Measurements from ENCODE around the gene GADD45G. TPM values are rescaled to one million over a fixed set of nuclear protein-coding genes. Genes with fewer than 3 reads are reported as not detected.

The GADD45G gene
- total RNA-seq, 2 donors from 2014 or later, result 8.1 to 10.8 TPM

GRCh38 chr9:89598363-89598713 lies 6.5 kb upstream of the GADD45G start:
- H3K4me1 ChIP-seq, result no peaks in the 10 kb centered on the region
- TF ChIP-seq CTCF (IDR thresholded peaks at IDR 0.05), result no peak
- no peak overlapping the region for H3K9ac ChIP-seq (ENCODE audit: low read depth in 2 of 2, low read length in 2 of 2)
- no peaks in the 10 kb centered on the region for H3K36me3 ChIP-seq
- no peaks in the 10 kb centered on the region for H3K27me3 ChIP-seq
- H3K4me3 ChIP-seq, result no peak overlapping the region
- intact Hi-C loops (cut with DNase I), result loop anchor here (2.0 to 10.0 kb wide), 2 partner anchors 504 to 1276 kb away; no protein-coding TSS in a partner anchor
- DNase-seq, result no peak
- no peak overlapping the region for H3K27ac ChIP-seq
- no peaks in the 10 kb centered on the region for H3K9me3 ChIP-seq

- no peak for DNase-seq
- H3K36me3 ChIP-seq, result no peaks in the 10 kb centered on the region
- H3K27me3 ChIP-seq, result no peaks in the 10 kb centered on the region
- no peaks in the 10 kb centered on the region for H3K4me1 ChIP-seq
- H3K27ac ChIP-seq, result no peak overlapping the region
- intact Hi-C loops (cut with DNase I), result loop anchor here (2.0 to 10.0 kb wide), 2 partner anchors 504 to 1276 kb away; no protein-coding TSS in a partner anchor
- H3K9ac ChIP-seq (ENCODE audit: low read depth in 2 of 2, low read length in 2 of 2), result no peak overlapping the region
- no peaks in the 10 kb centered on the region for H3K9me3 ChIP-seq
- TF ChIP-seq CTCF (IDR thresholded peaks at IDR 0.05), result no peak
- H3K4me3 ChIP-seq, result no peak overlapping the region
Observed at GRCh38 chr9:89598926-89599325, 5.9 kb upstream of the GADD45G start.

- Histone ChIP-seq H3K27ac (no peak overlapping the region), H3K9ac (ENCODE audit: low read depth in 2 of 2, low read length in 2 of 2) (no peak overlapping the region), H3K36me3 (no peaks in the 10 kb centered on the region), H3K9me3 (no peaks in the 10 kb centered on the region), H3K27me3 (no peaks in the 10 kb centered on the region), H3K4me3 (no peak overlapping the region), H3K4me1 (no peaks in the 10 kb centered on the region)
- no peak for DNase-seq
- no peak for TF ChIP-seq CTCF (IDR thresholded peaks at IDR 0.05)
- intact Hi-C loops (cut with DNase I), result loop anchor here (5.0 to 10.0 kb wide), 3 partner anchors 134 to 396 kb away; no protein-coding TSS in a partner anchor
Observed at GRCh38 chr9:89600831-89601230, 4.0 kb upstream of the GADD45G start.

GRCh38 chr9:89601306-89601705 lies 3.5 kb upstream of the GADD45G start:
- Histone ChIP-seq H3K9ac (ENCODE audit: low read depth in 2 of 2, low read length in 2 of 2) (no peak overlapping the region), H3K27me3 (no peaks in the 10 kb centered on the region), H3K4me1 (no peaks in the 10 kb centered on the region), H3K4me3 (no peak overlapping the region), H3K36me3 (no peaks in the 10 kb centered on the region), H3K9me3 (no peaks in the 10 kb centered on the region), H3K27ac (no peak overlapping the region)
- intact Hi-C loops (cut with DNase I), result loop anchor here (5.0 to 10.0 kb wide), 3 partner anchors 133 to 396 kb away; no protein-coding TSS in a partner anchor
- no peak for TF ChIP-seq CTCF (IDR thresholded peaks at IDR 0.05)
- no peak for DNase-seq

GRCh38 chr9:89601856-89602562 lies 2.8 kb upstream of the GADD45G start:
- intact Hi-C loops (cut with DNase I), result loop anchor here (5.0 to 10.0 kb wide), 3 partner anchors 133 to 395 kb away; no protein-coding TSS in a partner anchor
- TF ChIP-seq CTCF (IDR thresholded peaks at IDR 0.05), result no peak
- H3K27ac ChIP-seq, result no peak overlapping the region
- no peaks in the 10 kb centered on the region for H3K4me1 ChIP-seq
- H3K36me3 ChIP-seq, result no peaks in the 10 kb centered on the region
- DNase-seq, result no peak
- H3K27me3 ChIP-seq, result no peaks in the 10 kb centered on the region
- no peaks in the 10 kb centered on the region for H3K9me3 ChIP-seq
- H3K4me3 ChIP-seq, result no peak overlapping the region
- no peak overlapping the region for H3K9ac ChIP-seq (ENCODE audit: low read depth in 2 of 2, low read length in 2 of 2)
